Bone marrow (tissue), 2 donors: ENCODE data around the gene GGA1.

ENCODE experiments used
- DNase-seq, 2 donors: peaks; one replicate each; lab custom pipeline; 2025; lab: John Stamatoyannopoulos, UW

GGA1 gene

GRCh38 chr22:37630839-37631435, 22.3 kb downstream of the GGA1 start:
- DNase-seq = no peak

- DNase-seq = no peak
Observed at GRCh38 chr22:37631448-37632173, 23.0 kb downstream of the GGA1 start.

GRCh38 chr22:37632174-37633088, 23.8 kb downstream of the GGA1 start:
- no peak for DNase-seq

GRCh38 chr22:37633089-37633624, 24.5 kb downstream of the GGA1 start:
- DNase-seq = peak in 1 of 2 donors; percentile 44

- peak; percentile 63 to 86 for DNase-seq
Observed at GRCh38 chr22:37633625-37634416, 25.2 kb downstream of the GGA1 start.

GRCh38 chr22:37634417-37634924, 25.8 kb downstream of the GGA1 start:
- DNase-seq = no peak

- DNase-seq = no peak
Observed at GRCh38 chr22:37635157-37635556, 26.5 kb downstream of the GGA1 start.

- peak; percentile 12 to 48 for DNase-seq
Observed at GRCh38 chr22:37636186-37636948, 27.7 kb downstream of the GGA1 start.

GRCh38 chr22:37636949-37637273, 28.3 kb downstream of the GGA1 start:
- no peak for DNase-seq

- DNase-seq = no peak
Observed at GRCh38 chr22:37638391-37639069, 29.9 kb downstream of the GGA1 start.

- no peak for DNase-seq
Observed at GRCh38 chr22:37639070-37639760, 30.6 kb downstream of the GGA1 start, which contains the start of gene SH3BP1. Gene SH3BP1 (plus strand): TSS chr22:37639669. CDS start chr22:37639788, 119 bp downstream.

- peak in 1 of 2 donors; percentile 32 for DNase-seq
Observed at GRCh38 chr22:37639771-37640590, 31.3 kb downstream of the GGA1 start.

GRCh38 chr22:37640591-37641560, 32.2 kb downstream of the GGA1 start:
- DNase-seq = no peak

- DNase-seq = no peak
Observed at GRCh38 chr22:37641561-37641949, 32.9 kb downstream of the GGA1 start.

- DNase-seq = peak; percentile 59 to 61
Observed at GRCh38 chr22:37643225-37643847, 34.7 kb downstream of the GGA1 start.

GRCh38 chr22:37647317-37647716, 38.7 kb downstream of the GGA1 start:
- no peak for DNase-seq

- DNase-seq = no peak
Observed at GRCh38 chr22:37647928-37648327, 39.3 kb downstream of the GGA1 start.
